DND-41 (cell line): ENCODE data around the gene NF1.
"Not testable (repeated sequence)": the region's sequence is repeated elsewhere in the genome, so short reads cannot be mapped to it uniquely, and the experiment has no call there.

Experiments used
- ATAC-seq: fragments of 200-7000 bp; cut with Tn5 transposase; 3 replicates; pipeline ENCODE4 v1.9.1; 2021; ENCODE audit warnings: low read depth; ENCODE audit not compliant: insufficient read depth
- DNase-seq: peaks from one replicate; pipeline ENCODE4 v3.0.0-alpha.2; 2020
- H2AFZ ChIP-seq: 2 replicates; pipeline ENCODE4 v1.6.0; 2012; ENCODE audit warnings: low read depth, low read length
- H3K27ac ChIP-seq: 2 replicates; pipeline ENCODE4 v1.5.1; 2012; ENCODE audit warnings: low read length, inconsistent platforms
- H3K27me3 ChIP-seq: fragments of 200-600 bp; sonication (generic); 2 replicates; pipeline ENCODE4 v1.6.0; 2012; ENCODE audit warnings: low read length, mild to moderate bottlenecking, inconsistent platforms; ENCODE audit not compliant: insufficient read depth, poor library complexity
- H3K36me3 ChIP-seq: 2 replicates; pipeline ENCODE4 v1.5.1; 2012; ENCODE audit warnings: low read length, inconsistent platforms; ENCODE audit not compliant: insufficient read depth
- H3K4me1 ChIP-seq: 2 replicates; pipeline ENCODE4 v1.5.1; 2012; ENCODE audit warnings: mild to moderate bottlenecking, low read length; ENCODE audit not compliant: insufficient read depth
- H3K4me2 ChIP-seq: 2 replicates; pipeline ENCODE4 v1.6.0; 2012; ENCODE audit warnings: mild to moderate bottlenecking, moderate library complexity, low read length, inconsistent platforms; ENCODE audit not compliant: insufficient read depth
- H3K4me3 ChIP-seq, 2 experiments: fragments of 200-600 bp in 1 of 2; shearing (Covaris generic) in 1 of 2; 2 replicates each; pipeline ENCODE4 v1.5.1; 2012 to 2016; ENCODE audit warnings: inconsistent platforms in 2 of 2, low read length in 2 of 2, mild to moderate bottlenecking in 2 of 2, low read depth in 1 of 2, moderate library complexity in 1 of 2
- H3K79me2 ChIP-seq: 2 replicates; pipeline ENCODE4 v1.6.0; 2012; ENCODE audit warnings: low read length, inconsistent platforms; ENCODE audit not compliant: insufficient read depth
- H3K9ac ChIP-seq: 2 replicates; pipeline ENCODE4 v1.6.0; 2012; ENCODE audit warnings: low read depth, mild to moderate bottlenecking, inconsistent platforms, low read length, moderate library complexity
- H3K9me3 ChIP-seq: 2 replicates; pipeline ENCODE4 v1.5.1; 2012; ENCODE audit warnings: low read length, moderate library complexity, mild to moderate bottlenecking, inconsistent platforms; ENCODE audit not compliant: insufficient read depth, severe bottlenecking
- H4K20me1 ChIP-seq: 2 replicates; pipeline ENCODE4 v1.6.0; 2012; ENCODE audit warnings: low read length; ENCODE audit not compliant: insufficient read depth
- CTCF ChIP-seq: IDR thresholded peaks from 2 replicates; pipeline ENCODE4 v1.5.1; 2012; ENCODE audit warnings: borderline replicate concordance, low read length, moderate library complexity, mild to moderate bottlenecking; ENCODE audit not compliant: poor library complexity, severe bottlenecking; ENCODE audit errors: extremely low read depth
- EZH2 ChIP-seq: IDR thresholded peaks from 3 replicates; pipeline ENCODE4 v1.6.1; 2012; ENCODE audit warnings: borderline replicate concordance, low read depth, mild to moderate bottlenecking, moderate library complexity, low read length, inconsistent platforms; ENCODE audit not compliant: severe bottlenecking

NF1 gene

GRCh38 chr17:31171701-31172100 is 76.9 kb downstream of the NF1 start:
- Histone ChIP-seq H3K36me3 (peaks cover 6% of the 10 kb centered on the region; the same call in 1 of the 2 replicates), H2AFZ (no peak overlapping the region), H3K9ac (no peak overlapping the region), H4K20me1 (no peaks in the 10 kb centered on the region), H3K27me3 (no peaks in the 10 kb centered on the region), H3K9me3 (no peaks in the 10 kb centered on the region), H3K4me1 (no peaks in the 10 kb centered on the region), H3K79me2 (no peaks in the 10 kb centered on the region), H3K4me2 (no peak overlapping the region), H3K27ac (no peak overlapping the region), H3K4me3 (no peak overlapping the region)
- ATAC-seq, result no peak
- TF ChIP-seq CTCF (no peak), EZH2 (no peak)
- DNase-seq, result no peak

GRCh38 chr17:31172388-31172787 is 77.6 kb downstream of the NF1 start:
- no peak for ATAC-seq
- Histone ChIP-seq H3K36me3 (0 out of 2 replicates have a peak, but pooled peaks cover 6% of the 10 kb centered on the region), H4K20me1 (no peaks in the 10 kb centered on the region), H3K4me3 (no peak overlapping the region), H3K27me3 (no peaks in the 10 kb centered on the region), H3K27ac (no peak overlapping the region), H3K9ac (no peak overlapping the region), H3K9me3 (no peaks in the 10 kb centered on the region), H3K79me2 (no peaks in the 10 kb centered on the region), H2AFZ (no peak overlapping the region), H3K4me1 (no peaks in the 10 kb centered on the region), H3K4me2 (no peak overlapping the region)
- TF ChIP-seq EZH2, result no peak
- no peak for TF ChIP-seq CTCF
- DNase-seq, result no peak

GRCh38 chr17:31174215-31174614 is 79.4 kb downstream of the NF1 start:
- Histone ChIP-seq H3K9ac (no peak overlapping the region), H3K4me1 (no peaks in the 10 kb centered on the region), H3K27me3 (no peaks in the 10 kb centered on the region), H3K36me3 (0 out of 2 replicates have a peak, but pooled peaks cover 6% of the 10 kb centered on the region), H3K4me2 (no peak overlapping the region), H3K9me3 (no peaks in the 10 kb centered on the region), H3K4me3 (no peak overlapping the region), H3K79me2 (no peaks in the 10 kb centered on the region), H4K20me1 (no peaks in the 10 kb centered on the region), H3K27ac (no peak overlapping the region), H2AFZ (no peak overlapping the region)
- ATAC-seq (no peak), DNase-seq (no peak)
- no peak for TF ChIP-seq EZH2
- no peak for TF ChIP-seq CTCF

- Histone ChIP-seq H3K36me3 (0 out of 2 replicates have a peak, but pooled peaks cover 1% of the 10 kb centered on the region), H2AFZ (no peak overlapping the region), H3K79me2 (no peaks in the 10 kb centered on the region), H3K9me3 (no peaks in the 10 kb centered on the region), H3K9ac (no peak overlapping the region), H3K4me3 (no peak overlapping the region), H4K20me1 (no peaks in the 10 kb centered on the region), H3K4me2 (no peak overlapping the region), H3K27me3 (no peaks in the 10 kb centered on the region), H3K27ac (no peak overlapping the region), H3K4me1 (no peaks in the 10 kb centered on the region)
- ATAC-seq, result no peak
- no peak for DNase-seq
- TF ChIP-seq CTCF, result no peak
- TF ChIP-seq EZH2, result no peak
These were observed 80.5 kb downstream of the NF1 start for GRCh38 chr17:31175237-31175636.

GRCh38 chr17:31176143-31176542 is 81.4 kb downstream of the NF1 start:
- not testable (repeated sequence) for H3K9me3 ChIP-seq, ATAC-seq, H3K36me3 ChIP-seq, H3K4me3 ChIP-seq, H3K27me3 ChIP-seq, H3K27ac ChIP-seq, H3K9ac ChIP-seq, H4K20me1 ChIP-seq, H2AFZ ChIP-seq, H3K4me2 ChIP-seq, DNase-seq, H3K4me1 ChIP-seq, H3K79me2 ChIP-seq
